ENCODE data around the gene SUPT16H.
"Not testable (repeated sequence)": the region's sequence is repeated elsewhere in the genome, so short reads cannot be mapped to it uniquely, and the experiment has no call there.

The SUPT16H gene

GRCh38 chr14:21383848-21384493, at the start of gene SUPT16H:
Gene SUPT16H (minus strand): TSS chr14:21384019. CDS start chr14:21383927, 92 bp downstream.
- FAIRE-seq (peak; percentile 93), DNase-seq (ENCODE audit: extremely low spot score, insufficient read length, low read depth) (peak; percentile 76)

GRCh38 chr14:21431126-21431525, 47.3 kb upstream of the SUPT16H start:
- no peak for FAIRE-seq

GRCh38 chr14:21428930-21429329, 45.1 kb upstream of the SUPT16H start:
- FAIRE-seq (no peak), DNase-seq (ENCODE audit: extremely low spot score, insufficient read length, low read depth) (no peak)

More at GRCh38 chr14:21431126-21431525, 47.3 kb upstream of the SUPT16H start:
- DNase-seq (ENCODE audit: extremely low spot score, insufficient read length, low read depth) = no peak

GRCh38 chr14:21426692-21427091, 42.9 kb upstream of the SUPT16H start:
- no peak for DNase-seq (ENCODE audit: extremely low spot score, insufficient read length, low read depth)
- FAIRE-seq = no peak

- FAIRE-seq = no peak
Measured at GRCh38 chr14:21419528-21419927, 35.7 kb upstream of the SUPT16H start.

GRCh38 chr14:21415329-21415728, 31.5 kb upstream of the SUPT16H start:
- FAIRE-seq (no peak), DNase-seq (ENCODE audit: extremely low spot score, insufficient read length, low read depth) (no peak)

More at GRCh38 chr14:21419528-21419927, 35.7 kb upstream of the SUPT16H start:
- DNase-seq (ENCODE audit: extremely low spot score, insufficient read length, low read depth) = no peak

GRCh38 chr14:21414137-21414631, 30.4 kb upstream of the SUPT16H start:
- peak; percentile 60 for FAIRE-seq
- no peak for DNase-seq (ENCODE audit: extremely low spot score, insufficient read length, low read depth)

- no peak for DNase-seq (ENCODE audit: extremely low spot score, insufficient read length, low read depth)
- FAIRE-seq = no peak
Measured at GRCh38 chr14:21408147-21408546, 24.3 kb upstream of the SUPT16H start.

- FAIRE-seq = no peak
- DNase-seq (ENCODE audit: extremely low spot score, insufficient read length, low read depth) = no peak
Measured at GRCh38 chr14:21406213-21406612, 22.4 kb upstream of the SUPT16H start.

- FAIRE-seq = no peak
- no peak for DNase-seq (ENCODE audit: extremely low spot score, insufficient read length, low read depth)
Measured at GRCh38 chr14:21405097-21405496, 21.3 kb upstream of the SUPT16H start.

GRCh38 chr14:21399311-21399870, 15.6 kb upstream of the SUPT16H start:
- DNase-seq (ENCODE audit: extremely low spot score, insufficient read length, low read depth) (no peak), FAIRE-seq (no peak)

GRCh38 chr14:21398901-21399300, 15.1 kb upstream of the SUPT16H start:
- no peak for FAIRE-seq

GRCh38 chr14:21395450-21395849, 11.6 kb upstream of the SUPT16H start:
- DNase-seq (ENCODE audit: extremely low spot score, insufficient read length, low read depth) (no peak), FAIRE-seq (no peak)

More at GRCh38 chr14:21398901-21399300, 15.1 kb upstream of the SUPT16H start:
- DNase-seq (ENCODE audit: extremely low spot score, insufficient read length, low read depth) = no peak

- DNase-seq (ENCODE audit: extremely low spot score, insufficient read length, low read depth) (no peak), FAIRE-seq (peak; percentile 50)
Measured at GRCh38 chr14:21385188-21385904, 1.5 kb upstream of the SUPT16H start.

- DNase-seq (ENCODE audit: extremely low spot score, insufficient read length, low read depth) (no peak), FAIRE-seq (no peak)
Measured at GRCh38 chr14:21384494-21384851, 654 bp upstream of the SUPT16H start.

GRCh38 chr14:21382886-21383847, 652 bp downstream of the SUPT16H start:
- FAIRE-seq (peak; percentile 70), DNase-seq (ENCODE audit: extremely low spot score, insufficient read length, low read depth) (no peak)

- DNase-seq (ENCODE audit: extremely low spot score, insufficient read length, low read depth) (no peak), FAIRE-seq (no peak)
Measured at GRCh38 chr14:21382095-21382494, 1.7 kb downstream of the SUPT16H start.

GRCh38 chr14:21379338-21379737, 4.5 kb downstream of the SUPT16H start:
- DNase-seq (ENCODE audit: extremely low spot score, insufficient read length, low read depth) (no peak), FAIRE-seq (no peak)

- FAIRE-seq (no peak), DNase-seq (ENCODE audit: extremely low spot score, insufficient read length, low read depth) (no peak)
Measured at GRCh38 chr14:21373980-21374379, 9.8 kb downstream of the SUPT16H start.

GRCh38 chr14:21372814-21373213, 11.0 kb downstream of the SUPT16H start:
- FAIRE-seq; DNase-seq (ENCODE audit: extremely low spot score, insufficient read length, low read depth): not testable (repeated sequence)
